Endodermal cell (in vitro differentiated cells): ENCODE results near the gene CMTR2. TPM values are rescaled to one million over a fixed set of nuclear protein-coding genes. Genes with fewer than 3 reads are reported as not detected.

Source experiments
- DNase-seq: peaks from one replicate; pipeline ENCODE4 v3.0.0-alpha.2; 2017
- H3K27ac ChIP-seq: 2 replicates; pipeline ENCODE4 v1.5.1; 2013; ENCODE audit warnings: mild to moderate bottlenecking, low read depth, low read length, moderate library complexity
- H3K27me3 ChIP-seq: 2 replicates; pipeline ENCODE4 v1.6.1; 2013; ENCODE audit warnings: mild to moderate bottlenecking, low read length, moderate library complexity; ENCODE audit not compliant: insufficient read depth, control insufficient read depth, poor library complexity, severe bottlenecking
- H3K36me3 ChIP-seq: 2 replicates; pipeline ENCODE4 v1.7.0; 2013; ENCODE audit warnings: mild to moderate bottlenecking, low read length, moderate library complexity; ENCODE audit not compliant: control insufficient read depth, insufficient read depth
- H3K4me1 ChIP-seq: one replicate; pipeline ENCODE4 v1.7.0; 2013; ENCODE audit warnings: low read length; ENCODE audit not compliant: control insufficient read depth, insufficient read depth
- H3K4me3 ChIP-seq: 2 replicates; pipeline ENCODE4 v1.5.1; 2013; ENCODE audit warnings: mild to moderate bottlenecking, low read length, moderate library complexity
- H3K9ac ChIP-seq: 2 replicates; pipeline ENCODE4 v1.6.1; 2013; ENCODE audit warnings: mild to moderate bottlenecking, low read length, moderate library complexity; ENCODE audit not compliant: poor library complexity, severe bottlenecking; ENCODE audit errors: extremely low read depth
- H3K9me3 ChIP-seq: 2 replicates; pipeline ENCODE4 v1.6.1; 2013; ENCODE audit warnings: mild to moderate bottlenecking, low read length, moderate library complexity; ENCODE audit not compliant: control insufficient read depth
- H3K27ac Mint-ChIP-seq: 2 replicates; pipeline ENCODE4 v1.8.0; 2020; ENCODE audit warnings: mixed read lengths
- H3K27me3 Mint-ChIP-seq: 2 replicates; pipeline ENCODE4 v1.8.0; 2021; ENCODE audit warnings: mild to moderate bottlenecking, mixed read lengths; ENCODE audit not compliant: insufficient read depth
- H3K36me3 Mint-ChIP-seq: 2 replicates; pipeline ENCODE4 v1.8.0; 2020; ENCODE audit warnings: low read depth, mixed read lengths
- H3K4me1 Mint-ChIP-seq: 2 replicates; pipeline ENCODE4 v1.8.0; 2020; ENCODE audit warnings: mixed read lengths
- H3K4me3 Mint-ChIP-seq: 2 replicates; pipeline ENCODE4 v1.8.0; 2020; ENCODE audit warnings: mild to moderate bottlenecking, moderate library complexity, mixed read lengths
- H3K9me3 Mint-ChIP-seq: 2 replicates; pipeline ENCODE4 v1.8.0; 2020; ENCODE audit warnings: mild to moderate bottlenecking, mixed read lengths
- CTCF ChIP-seq: fragments of 200-600 bp; sonication (generic); conservative IDR thresholded peaks from 2 replicates; pipeline ENCODE4 v1.5.0; 2021; ENCODE audit warnings: antibody characterized with exemption, mild to moderate bottlenecking
- WGBS, 2 experiments: methylation state at CpG; one replicate each; pipeline versions ENCODE4 v1.1.5 to v1.1.7; 2013; ENCODE audit warnings: missing lambda C conversion rate in 2 of 2, mixed read lengths in 1 of 2; ENCODE audit not compliant: insufficient coverage in 1 of 2, insufficient read length in 1 of 2; 5-methylcytosine and 5-hydroxymethylcytosine counted together
- total RNA-seq, 2 donors: library from RNA; stranded (reverse); fragmentation: NEBNext Ultra II Directional in 1 of 2; extraction: Animal tissue kit (Norgen Biotek cat#: 25700) in 1 of 2; gene quantifications; 2 replicates in 1 of 2; 3 replicates in 1 of 2; pipeline ENCODE4 v1.2.1, GENCODE V29; 2021

The CMTR2 gene
- total RNA-seq, 2 donors from 2014 or later = 16.1 to 17.2 TPM

DNA sequence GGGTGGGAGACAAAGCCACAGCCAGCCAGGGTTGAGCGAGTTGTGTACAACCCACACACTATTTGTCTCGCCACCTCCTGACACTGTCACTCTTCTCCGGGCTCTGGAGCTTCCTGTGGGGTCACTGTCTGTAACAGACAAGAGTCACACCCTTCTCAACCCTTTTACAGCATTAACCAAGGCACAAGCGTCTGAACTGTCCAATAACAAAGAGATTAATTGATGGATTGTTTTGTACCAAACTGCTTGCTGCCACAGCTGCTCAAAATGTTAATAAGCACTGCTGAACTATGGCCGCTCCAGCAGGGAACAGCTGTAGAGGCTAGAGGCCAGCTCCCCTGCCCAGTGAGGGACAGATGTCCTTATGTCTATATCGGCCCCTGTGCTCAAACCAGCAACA is 33.5 kb downstream of the CMTR2 start:
- no peak overlapping the region for H3K27ac Mint-ChIP-seq
- no peak for DNase-seq
- no peak for TF ChIP-seq CTCF

GRCh38 chr16:71254832-71255525 is 34.2 kb downstream of the CMTR2 start:
- H3K4me3 ChIP-seq = no peak overlapping the region
- Mint-ChIP-seq H3K4me3 (no peak overlapping the region), H3K9me3 (no peaks in the 10 kb centered on the region), H3K36me3 (no peaks in the 10 kb centered on the region), H3K27ac (peak overlapping the region; percentile 5), H3K27me3 (no peaks in the 10 kb centered on the region), H3K4me1 (peaks cover 10% of the 10 kb centered on the region)
- TF ChIP-seq CTCF = no peak
- 65 to 86% methylated on average over 2 to 4 of the region's 4 CpGs for WGBS, 2 experiments
- no peaks in the 10 kb centered on the region for H3K36me3 ChIP-seq
- H3K9ac ChIP-seq = no peak overlapping the region
- H3K27ac ChIP-seq = peak overlapping the region; percentile 99
- DNase-seq = no peak
- H3K27me3 ChIP-seq = no peaks in the 10 kb centered on the region
- no peaks in the 10 kb centered on the region for H3K9me3 ChIP-seq
- H3K4me1 ChIP-seq = no peaks in the 10 kb centered on the region

More for the DNA sequence above, 33.5 kb downstream of the CMTR2 start:
- H3K4me3 ChIP-seq = no peak overlapping the region
- H3K27ac ChIP-seq = peak overlapping the region; percentile 99
- 69 to 83% methylated on average over 3 to 6 of the region's 6 CpGs for WGBS, 2 experiments
- no peaks in the 10 kb centered on the region for H3K27me3 ChIP-seq
- H3K9me3 Mint-ChIP-seq = no peaks in the 10 kb centered on the region
- no peaks in the 10 kb centered on the region for H3K27me3 Mint-ChIP-seq
- H3K4me3 Mint-ChIP-seq = no peak overlapping the region
- no peak overlapping the region for H3K9ac ChIP-seq
- peaks cover 10% of the 10 kb centered on the region for H3K4me1 Mint-ChIP-seq
- no peaks in the 10 kb centered on the region for H3K36me3 ChIP-seq
- H3K36me3 Mint-ChIP-seq = no peaks in the 10 kb centered on the region
- H3K9me3 ChIP-seq = no peaks in the 10 kb centered on the region
- no peaks in the 10 kb centered on the region for H3K4me1 ChIP-seq

DNA sequence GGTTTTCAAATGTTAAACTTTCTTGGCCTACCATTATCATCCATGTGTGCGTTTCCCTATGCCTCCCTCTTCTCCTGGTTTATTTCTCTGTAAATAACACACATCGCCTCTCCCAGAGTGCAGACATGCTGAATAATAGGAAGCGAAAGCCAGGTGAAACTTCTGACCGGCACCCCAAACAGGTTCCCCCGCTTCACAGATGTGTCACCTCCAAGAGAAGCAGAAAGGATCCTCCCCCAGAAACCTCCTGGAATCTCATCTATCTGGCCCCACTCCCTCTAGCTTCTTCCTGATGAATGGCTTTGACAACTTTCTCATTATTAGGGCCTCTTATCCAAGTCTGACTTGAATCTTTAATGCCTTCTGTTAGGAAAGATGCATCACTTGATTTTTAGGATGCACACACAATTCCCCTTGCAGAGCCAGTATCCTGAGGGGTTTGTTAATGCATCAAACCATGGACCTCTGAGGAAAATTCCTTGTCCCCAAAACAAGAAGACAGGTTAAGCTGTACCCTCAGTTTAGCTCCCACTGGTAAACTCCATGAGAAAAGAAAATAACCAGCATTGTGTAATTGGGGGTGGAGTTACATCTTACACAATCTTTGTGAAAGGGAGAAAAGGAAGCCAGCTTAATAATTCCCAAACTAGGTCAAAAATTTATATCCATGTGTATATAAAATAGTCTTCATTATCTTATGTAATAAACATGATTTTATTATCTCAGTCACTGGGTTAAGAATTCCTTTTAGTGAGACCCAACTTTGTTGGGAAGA is 38.6 kb downstream of the CMTR2 start:
- DNase-seq = no peak
- Histone ChIP-seq H3K27ac (no peak overlapping the region), H3K9ac (no peak overlapping the region), H3K4me1 (no peaks in the 10 kb centered on the region), H3K27me3 (no peaks in the 10 kb centered on the region), H3K4me3 (no peak overlapping the region), H3K36me3 (no peaks in the 10 kb centered on the region), H3K9me3 (no peaks in the 10 kb centered on the region)
- Mint-ChIP-seq H3K9me3 (no peaks in the 10 kb centered on the region), H3K4me3 (no peak overlapping the region), H3K4me1 (peaks cover 12% of the 10 kb centered on the region), H3K36me3 (no peaks in the 10 kb centered on the region), H3K27me3 (no peaks in the 10 kb centered on the region), H3K27ac (no peak overlapping the region)
- WGBS, 2 experiments = 92 to 100% methylated on average over 3 to 5 of the region's 5 CpGs
- TF ChIP-seq CTCF = no peak
